ENCODE measurements around the gene NSD1. TPM values are rescaled to one million over a fixed set of nuclear protein-coding genes. Genes with fewer than 3 reads are reported as not detected.

The NSD1 gene
- total and polyA plus RNA-seq, 2 of the 4 experiments (the other 2 are of a cell fraction) = 7.7 to 31.0 TPM

- no peak overlapping the region for H3K4me3 ChIP-seq (ENCODE audit: insufficient read depth, low read depth, low read length)
- H2BK20ac ChIP-seq (ENCODE audit: low read depth, low read length) = no peak overlapping the region
- no peak overlapping the region for H3K27ac ChIP-seq (ENCODE audit: insufficient read depth, low read length)
- H3K9me3 ChIP-seq (ENCODE audit: control insufficient read depth, insufficient read depth, low read length) = no peaks in the 10 kb centered on the region
- no peak overlapping the region for H4K5ac ChIP-seq (ENCODE audit: low read depth, low read length)
- no peaks in the 10 kb centered on the region; the same call in 1 of the 2 replicates for H4K20me1 ChIP-seq (ENCODE audit: insufficient read depth, low read length)
- no peak overlapping the region for H4K8ac ChIP-seq (ENCODE audit: low read depth in 2 of 2, low read length in 2 of 2)
- 100% methylated on average over 1 of the region's 4 CpGs; no CpG with 5 or more reads in 1 of the 2 experiments for WGBS, 2 experiments (ENCODE audit: extremely low coverage in 2 of 2, insufficient read length in 1 of 2)
- H2AK5ac ChIP-seq (ENCODE audit: low read depth, low read length) = no peak overlapping the region
- BruUV-seq (replicated peaks) = no TSS peak
- peaks cover 4 to 20% of the 10 kb centered on the region in 2 experiments for H3K79me1 ChIP-seq (ENCODE audit: low read depth in 1 of 2, low read length in 2 of 2)
- no peaks in the 10 kb centered on the region for H3K27me3 ChIP-seq (ENCODE audit: control insufficient read depth, insufficient read depth, low read length)
- H2BK5ac ChIP-seq (ENCODE audit: low read depth, low read length, poor library complexity, severe bottlenecking) = no peak overlapping the region
- intact Hi-C loops (cut with micrococcal nuclease) (loop anchor here (10.0 kb wide), 1 partner anchor 156 kb away; no protein-coding TSS in a partner anchor), dilution Hi-C loops (cut with HindIII; ENCODE audit: low sequenced_read_pairs, unreplicated experiment) (no loop called here), in situ Hi-C loops (cut with MboI; ENCODE audit: low sequenced_read_pairs) (no loop called here)
- H3K23ac ChIP-seq (ENCODE audit: low read depth, low read length) = no peak overlapping the region
- H3K56ac ChIP-seq (ENCODE audit: extremely low read depth, insufficient read depth, low read length) = no peak overlapping the region
- no peak overlapping the region for H3K4ac ChIP-seq (ENCODE audit: low read depth, low read length)
- H2AK9ac ChIP-seq (replicated peaks; ENCODE audit: low read depth, low read length, poor library complexity) = no peak overlapping the region
- no peak overlapping the region for H3K14ac ChIP-seq (replicated peaks; ENCODE audit: low read depth, low read length)
- no peak overlapping the region for H4K91ac ChIP-seq (ENCODE audit: insufficient read depth, low read depth, low read length)
- no peak for TF ChIP-seq CTCF (conservative IDR thresholded peaks at IDR 0.05; ENCODE audit: low read depth, low read length)
- no peak for TF ChIP-seq MAZ (IDR thresholded peaks at IDR 0.05; ENCODE audit: borderline replicate concordance, low read depth, low read length)
- TF ChIP-seq RFX5 (IDR thresholded peaks at IDR 0.05; ENCODE audit: low read depth, low read length) = no peak
- no peak for TF ChIP-seq USF2 (IDR thresholded peaks at IDR 0.05; ENCODE audit: low read depth, low read length)
- no peak for TF ChIP-seq NFE2L2 (IDR thresholded peaks at IDR 0.05; ENCODE audit: low read depth, low read length)
- no peak for TF ChIP-seq SMC3 (IDR thresholded peaks at IDR 0.05; ENCODE audit: low read depth, low read length)
- no peak for TF ChIP-seq MAFK (IDR thresholded peaks at IDR 0.05; ENCODE audit: low read depth, low read length)
- TF ChIP-seq FOS (IDR thresholded peaks at IDR 0.05; ENCODE audit: low read depth, low read length) = no peak
- no peak for TF ChIP-seq BHLHE40 (IDR thresholded peaks at IDR 0.05; ENCODE audit: low read depth, low read length)
- no peak for TF ChIP-seq POLR2A (IDR thresholded peaks at IDR 0.05; ENCODE audit: low read depth, low read length)
- POLR2A ChIA-PET (ENCODE audit: unreplicated experiment) = no interaction called here
- H3K4me1 ChIP-seq (ENCODE audit: control insufficient read depth, insufficient read depth, low read length) = peaks cover 6% of the 10 kb centered on the region
- no peak overlapping the region for H3K4me2 ChIP-seq (ENCODE audit: low read depth, low read length)
- DNase-seq (peak; percentile 18), ATAC-seq (ENCODE audit: low read depth) (peak; percentile 56)
- peaks cover 10% of the 10 kb centered on the region for H3K9me1 ChIP-seq (ENCODE audit: insufficient read depth, low read length)
- H2BK120ac ChIP-seq (ENCODE audit: low read depth, low read length) = no peak overlapping the region
- H3K9ac ChIP-seq (ENCODE audit: low read depth, low read length) = no peak overlapping the region
- no peak overlapping the region for H3K18ac ChIP-seq (ENCODE audit: low read depth, low read length)
- peaks cover 24% of the 10 kb centered on the region for H3K36me3 ChIP-seq (ENCODE audit: control insufficient read depth, insufficient read depth, low read length)
- H2AFZ ChIP-seq (replicated peaks; ENCODE audit: low read length, poor library complexity) = no peak overlapping the region
- CTCF ChIA-PET = interaction anchor here (0.7 kb wide), 1 partner anchor 10 kb away, joined by 3 read pairs; no protein-coding TSS in a partner anchor
- H2BK15ac ChIP-seq (ENCODE audit: low read depth, low read length) = no peak overlapping the region
Measured at GRCh38 chr5:177271113-177271512, 137.5 kb downstream of the NSD1 start.

All from IMR-90 (cell line).